ENCODE measurements around the gene TPRX1.
"Not testable (repeated sequence)": the region's sequence is repeated elsewhere in the genome, so short reads cannot be mapped to it uniquely, and the experiment has no call there.

TPRX1 gene

GRCh38 chr19:47820410-47820809 is 16.1 kb upstream of the TPRX1 start:
- H3K27me3 ChIP-seq (ENCODE audit: control insufficient read depth in 3 of 3, insufficient read depth in 3 of 3, low read depth in 1 of 3, low read length in 3 of 3) = peaks cover 0 to 38% (median 0%) of the 10 kb centered on the region in 3 experiments
- no peaks in the 10 kb centered on the region for H3K36me3 ChIP-seq (replicated peaks in 1 of 2; ENCODE audit: control insufficient read depth in 2 of 2, insufficient read depth in 2 of 2, low read length in 2 of 2)
- no peak overlapping the region for H4K8ac ChIP-seq (ENCODE audit: low read depth, low read length)
- no peaks in the 10 kb centered on the region for H3K9me3 ChIP-seq (replicated peaks in 1 of 2; ENCODE audit: control insufficient read depth in 2 of 2, insufficient read depth in 1 of 2, low read depth in 1 of 2, low read length in 2 of 2)
- H3K4me3 ChIP-seq (ENCODE audit: low read length in 2 of 2) = no peak overlapping the region
- H2BK120ac ChIP-seq (ENCODE audit: low read depth, low read length) = no peak overlapping the region
- H3K27ac ChIP-seq (replicated peaks; ENCODE audit: low read length) = peak overlapping the region; percentile 49
- no peak overlapping the region for H2BK5ac ChIP-seq (ENCODE audit: low read length)
- H3K18ac ChIP-seq (ENCODE audit: low read length) = peak overlapping the region; percentile 61
- no peak overlapping the region for H3K23ac ChIP-seq (ENCODE audit: low read depth, low read length, poor library complexity)
- H3K79me1 ChIP-seq (ENCODE audit: low read depth, low read length) = no peaks in the 10 kb centered on the region
- no peak overlapping the region for H3K4me2 ChIP-seq (ENCODE audit: insufficient read depth, low read length, poor library complexity, severe bottlenecking)
- no peak overlapping the region for H3K4ac ChIP-seq (ENCODE audit: low read length)
- no peak overlapping the region for H2AK5ac ChIP-seq (ENCODE audit: low read depth, low read length)
- no peak overlapping the region for H3K14ac ChIP-seq (ENCODE audit: low read length)
- H2AFZ ChIP-seq (ENCODE audit: low read length) = peak overlapping the region; percentile 36
- WGBS, 2 donors (ENCODE audit: extremely low coverage in 2 of 2, insufficient read length in 2 of 2, insufficient replicate concordance in 1 of 2) = no CpG with 5 or more reads among the region's 2 CpGs
- peaks cover 5 to 23% of the 10 kb centered on the region in 2 donors for H3K4me1 ChIP-seq (ENCODE audit: control insufficient read depth in 2 of 2, insufficient read depth in 1 of 2, low read depth in 1 of 2, low read length in 2 of 2)
- H2BK12ac ChIP-seq (ENCODE audit: low read length) = peak overlapping the region; percentile 2
- H2BK15ac ChIP-seq (ENCODE audit: low read length) = no peak overlapping the region
- no peak for DNase-seq (ENCODE audit: low spot score)
- no peak overlapping the region for H3K9ac ChIP-seq (ENCODE audit: low read depth, low read length, poor library complexity)
- H4K91ac ChIP-seq (ENCODE audit: low read depth, low read length, poor library complexity) = no peak overlapping the region

DNA sequence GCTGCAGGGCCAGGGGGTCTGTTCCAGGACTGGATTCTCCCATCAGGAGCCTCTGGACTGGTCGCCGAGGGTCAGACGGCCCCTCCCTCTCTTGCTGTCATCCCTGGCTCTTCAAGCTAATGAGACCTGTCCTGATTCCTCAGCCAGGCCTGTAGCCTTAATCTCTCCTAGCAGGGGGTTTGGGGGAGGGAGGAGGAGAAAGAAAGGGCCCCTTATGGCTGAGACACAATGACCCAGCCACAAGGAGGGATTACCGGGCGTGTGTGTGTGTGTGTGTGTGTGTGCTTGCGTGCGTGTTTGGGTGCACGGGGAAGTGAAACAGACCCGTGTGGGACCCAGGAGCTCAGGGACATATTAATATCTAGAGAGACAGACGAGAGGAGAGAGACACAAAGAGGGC is 15.5 kb upstream of the TPRX1 start:
- peak overlapping the region; percentile 40 for H3K4me2 ChIP-seq (ENCODE audit: insufficient read depth, low read length, poor library complexity, severe bottlenecking)
- no peak overlapping the region for H2BK12ac ChIP-seq (ENCODE audit: low read length)
- peak overlapping the region; percentile 53 for H3K27ac ChIP-seq (replicated peaks; ENCODE audit: low read length)
- no peaks in the 10 kb centered on the region for H3K9me3 ChIP-seq (replicated peaks in 1 of 2; ENCODE audit: control insufficient read depth in 2 of 2, insufficient read depth in 1 of 2, low read depth in 1 of 2, low read length in 2 of 2)
- no peak overlapping the region for H2AK5ac ChIP-seq (ENCODE audit: low read depth, low read length)
- no peak overlapping the region for H3K9ac ChIP-seq (ENCODE audit: low read depth, low read length, poor library complexity)
- H3K14ac ChIP-seq (ENCODE audit: low read length) = no peak overlapping the region
- WGBS, 2 donors (ENCODE audit: extremely low coverage in 2 of 2, insufficient read length in 2 of 2, insufficient replicate concordance in 1 of 2) = no CpG with 5 or more reads among the region's 10 CpGs
- peak; percentile 89 for DNase-seq (ENCODE audit: low spot score)
- no peak overlapping the region for H4K8ac ChIP-seq (ENCODE audit: low read depth, low read length)
- H3K36me3 ChIP-seq (replicated peaks in 1 of 2; ENCODE audit: control insufficient read depth in 2 of 2, insufficient read depth in 2 of 2, low read length in 2 of 2) = no peaks in the 10 kb centered on the region
- H3K18ac ChIP-seq (ENCODE audit: low read length) = peak overlapping the region; percentile 84
- H3K27me3 ChIP-seq (ENCODE audit: control insufficient read depth in 3 of 3, insufficient read depth in 3 of 3, low read depth in 1 of 3, low read length in 3 of 3) = peaks cover 0 to 38% (median 0%) of the 10 kb centered on the region in 3 experiments
- no peak overlapping the region for H2BK120ac ChIP-seq (ENCODE audit: low read depth, low read length)
- no peak overlapping the region for H2BK15ac ChIP-seq (ENCODE audit: low read length)
- no peaks in the 10 kb centered on the region for H3K79me1 ChIP-seq (ENCODE audit: low read depth, low read length)
- H2AFZ ChIP-seq (ENCODE audit: low read length) = peak overlapping the region; percentile 36
- H3K4me3 ChIP-seq (ENCODE audit: low read length in 2 of 2) = no peak overlapping the region
- H3K23ac ChIP-seq (ENCODE audit: low read depth, low read length, poor library complexity) = no peak overlapping the region
- no peak overlapping the region for H4K91ac ChIP-seq (ENCODE audit: low read depth, low read length, poor library complexity)
- H2BK5ac ChIP-seq (ENCODE audit: low read length) = no peak overlapping the region
- H3K4me1 ChIP-seq (ENCODE audit: control insufficient read depth in 2 of 2, insufficient read depth in 1 of 2, low read depth in 1 of 2, low read length in 2 of 2) = peaks cover 5 to 23% of the 10 kb centered on the region in 2 donors
- no peak overlapping the region for H3K4ac ChIP-seq (ENCODE audit: low read length)

DNA sequence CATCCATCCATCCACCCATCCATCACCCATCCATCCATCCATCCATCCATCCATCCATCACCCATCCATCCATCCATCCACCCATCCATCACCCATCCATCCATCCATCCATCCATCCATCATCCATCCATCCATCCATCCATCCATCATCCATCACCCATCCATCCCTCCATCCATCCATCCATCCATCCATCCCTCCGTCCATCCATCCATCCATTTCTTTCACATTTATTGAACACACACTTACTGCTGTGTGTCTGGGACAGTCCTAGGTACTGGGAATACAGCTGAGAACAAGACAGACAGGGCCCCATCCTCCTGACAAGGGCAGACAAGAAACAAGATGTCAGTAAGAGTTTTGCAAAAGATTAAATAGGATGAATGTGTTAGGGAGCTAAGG is 13.9 kb upstream of the TPRX1 start:
- H3K79me1 ChIP-seq (ENCODE audit: low read depth, low read length); H3K4ac ChIP-seq (ENCODE audit: low read length); H4K91ac ChIP-seq (ENCODE audit: low read depth, low read length, poor library complexity); H3K4me3 ChIP-seq (ENCODE audit: low read length in 2 of 2); H3K23ac ChIP-seq (ENCODE audit: low read depth, low read length, poor library complexity); H4K8ac ChIP-seq (ENCODE audit: low read depth, low read length); H2BK120ac ChIP-seq (ENCODE audit: low read depth, low read length); H3K9me3 ChIP-seq (replicated peaks in 1 of 2; ENCODE audit: control insufficient read depth in 2 of 2, insufficient read depth in 1 of 2, low read depth in 1 of 2, low read length in 2 of 2); DNase-seq (ENCODE audit: low spot score); H3K4me2 ChIP-seq (ENCODE audit: insufficient read depth, low read length, poor library complexity, severe bottlenecking); H2BK5ac ChIP-seq (ENCODE audit: low read length); H3K9ac ChIP-seq (ENCODE audit: low read depth, low read length, poor library complexity); H2BK12ac ChIP-seq (ENCODE audit: low read length); H2BK15ac ChIP-seq (ENCODE audit: low read length); H3K36me3 ChIP-seq (replicated peaks in 1 of 2; ENCODE audit: control insufficient read depth in 2 of 2, insufficient read depth in 2 of 2, low read length in 2 of 2); H2AFZ ChIP-seq (ENCODE audit: low read length); H3K14ac ChIP-seq (ENCODE audit: low read length); H3K27ac ChIP-seq (replicated peaks; ENCODE audit: low read length); H2AK5ac ChIP-seq (ENCODE audit: low read depth, low read length): not testable (repeated sequence)
- Histone ChIP-seq H3K18ac (ENCODE audit: low read length) (peak overlapping the region; percentile 4), H3K27me3 (ENCODE audit: control insufficient read depth in 3 of 3, insufficient read depth in 3 of 3, low read depth in 1 of 3, low read length in 3 of 3) (peaks cover 0 to 36% (median 0%) of the 10 kb centered on the region in 3 experiments), H3K4me1 (ENCODE audit: control insufficient read depth in 2 of 2, insufficient read depth in 1 of 2, low read depth in 1 of 2, low read length in 2 of 2) (peaks cover 5 to 25% of the 10 kb centered on the region in 2 donors)
- no CpG with 5 or more reads among the region's 1 CpG for WGBS, 2 donors (ENCODE audit: extremely low coverage in 2 of 2, insufficient read length in 2 of 2, insufficient replicate concordance in 1 of 2)

GRCh38 chr19:47816270-47816669 is 11.9 kb upstream of the TPRX1 start:
- H2BK15ac ChIP-seq (ENCODE audit: low read length) = not testable (repeated sequence)
- no CpG with 5 or more reads among the region's 8 CpGs for WGBS, 2 donors (ENCODE audit: extremely low coverage in 2 of 2, insufficient read length in 2 of 2, insufficient replicate concordance in 1 of 2)

More at GRCh38 chr19:47816270-47816669, 11.9 kb upstream of the TPRX1 start:
- H3K79me1 ChIP-seq (ENCODE audit: low read depth, low read length); H3K9me3 ChIP-seq (replicated peaks in 1 of 2; ENCODE audit: control insufficient read depth in 2 of 2, insufficient read depth in 1 of 2, low read depth in 1 of 2, low read length in 2 of 2); H4K8ac ChIP-seq (ENCODE audit: low read depth, low read length); H3K23ac ChIP-seq (ENCODE audit: low read depth, low read length, poor library complexity); H3K18ac ChIP-seq (ENCODE audit: low read length); H4K91ac ChIP-seq (ENCODE audit: low read depth, low read length, poor library complexity); H2AFZ ChIP-seq (ENCODE audit: low read length); H3K14ac ChIP-seq (ENCODE audit: low read length); H2BK120ac ChIP-seq (ENCODE audit: low read depth, low read length); H2BK12ac ChIP-seq (ENCODE audit: low read length); H2AK5ac ChIP-seq (ENCODE audit: low read depth, low read length); H3K4me3 ChIP-seq (ENCODE audit: low read length in 2 of 2); H3K4ac ChIP-seq (ENCODE audit: low read length); H3K36me3 ChIP-seq (replicated peaks in 1 of 2; ENCODE audit: control insufficient read depth in 2 of 2, insufficient read depth in 2 of 2, low read length in 2 of 2); DNase-seq (ENCODE audit: low spot score); H2BK5ac ChIP-seq (ENCODE audit: low read length); H3K9ac ChIP-seq (ENCODE audit: low read depth, low read length, poor library complexity); H3K4me2 ChIP-seq (ENCODE audit: insufficient read depth, low read length, poor library complexity, severe bottlenecking); H3K27ac ChIP-seq (replicated peaks; ENCODE audit: low read length): not testable (repeated sequence)
- Histone ChIP-seq H3K4me1 (ENCODE audit: control insufficient read depth in 2 of 2, insufficient read depth in 1 of 2, low read depth in 1 of 2, low read length in 2 of 2) (peaks cover 5 to 13% of the 10 kb centered on the region in 2 donors), H3K27me3 (ENCODE audit: control insufficient read depth in 3 of 3, insufficient read depth in 3 of 3, low read depth in 1 of 3, low read length in 3 of 3) (peaks cover 0 to 17% (median 0%) of the 10 kb centered on the region in 3 experiments)
